Activated naive CD4-positive, alpha-beta T cell treated with anti-CD3 and anti-CD28 coated beads, Interleukin-2, amount 10 ng/mL, durations not matched to agents 7 days and 5 days (primary cell): Measurements from ENCODE around the gene PML.

Experiments used
- CTCF ChIA-PET: fragments of 350-600 bp; sonication (Branson Sonifier 250); formaldehyde crosslinking; loops from one replicate; lab custom pipeline; 2021; ENCODE audit warnings: antibody characterized with exemption; lab: Charles Lee
- DNase-seq: peaks from one replicate; pipeline ENCODE4 v3.0.0-alpha.2; 2020
- H3K27ac Mint-ChIP-seq: one replicate; pipeline ENCODE4 v1.8.0; 2021; ENCODE audit warnings: mild to moderate bottlenecking, moderate library complexity, mixed read lengths
- H3K27me3 Mint-ChIP-seq: one replicate; pipeline ENCODE4 v1.8.0; 2021; ENCODE audit warnings: mild to moderate bottlenecking, mixed read lengths
- H3K36me3 Mint-ChIP-seq: one replicate; pipeline ENCODE4 v1.8.0; 2021; ENCODE audit warnings: mixed read lengths
- H3K4me1 Mint-ChIP-seq: one replicate; pipeline ENCODE4 v1.8.0; 2021; ENCODE audit warnings: mixed read lengths
- H3K4me3 Mint-ChIP-seq: one replicate; pipeline ENCODE4 v1.8.0; 2021; ENCODE audit warnings: mild to moderate bottlenecking, moderate library complexity, mixed read lengths
- H3K9me3 Mint-ChIP-seq: one replicate; pipeline ENCODE4 v1.8.0; 2021; ENCODE audit warnings: mixed read lengths

PML gene

DNA sequence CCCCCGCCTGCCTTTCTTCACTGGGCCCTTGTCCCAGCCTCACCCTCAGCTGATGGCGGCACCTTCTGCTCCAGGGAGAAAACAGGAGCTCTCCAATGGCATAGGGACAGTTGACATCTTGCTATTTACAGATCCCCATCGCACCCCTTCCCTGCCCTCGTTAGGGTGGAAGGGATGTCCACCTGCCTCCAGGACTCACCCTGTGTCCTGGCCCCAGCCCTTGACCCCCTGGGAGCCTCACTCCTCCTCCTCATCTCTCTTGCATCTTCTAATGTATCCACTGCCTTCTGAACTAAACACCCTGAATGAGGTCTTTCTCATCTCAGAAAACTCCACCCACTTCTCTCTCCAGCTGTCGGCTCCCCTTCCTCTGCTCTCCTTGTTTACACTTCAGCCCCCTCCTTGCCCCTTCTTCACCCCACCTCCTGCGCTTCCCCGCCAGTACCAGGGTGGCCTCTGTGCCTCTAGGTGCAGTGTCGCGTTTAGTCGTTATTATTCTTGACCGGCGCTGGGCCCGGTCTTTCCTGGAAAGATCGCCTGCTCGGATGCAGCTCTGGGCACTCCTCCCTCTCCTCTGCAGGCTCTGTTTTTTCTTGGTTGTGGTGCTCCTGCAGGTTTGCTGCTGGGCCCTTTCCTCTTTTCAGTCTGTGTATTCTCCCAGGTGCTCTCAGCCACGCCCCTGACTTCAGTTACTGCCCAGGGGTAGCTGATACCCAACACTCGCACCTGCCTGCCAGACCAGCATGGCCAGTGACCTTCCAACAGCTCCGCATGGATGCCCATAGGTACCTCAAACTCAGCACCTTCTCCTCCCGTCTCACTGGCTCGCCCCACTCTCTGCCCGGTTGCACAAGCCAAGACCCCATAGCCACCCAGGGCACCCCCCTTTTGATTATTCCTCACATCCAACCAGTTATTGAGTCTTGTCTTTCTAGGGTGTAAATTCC is 42.9 kb downstream of the PML start:
- peaks cover 48% of the 10 kb centered on the region for H3K36me3 Mint-ChIP-seq
- H3K4me1 Mint-ChIP-seq: no peaks in the 10 kb centered on the region
- no peaks in the 10 kb centered on the region for H3K27me3 Mint-ChIP-seq
- no peak overlapping the region for H3K4me3 Mint-ChIP-seq
- CTCF ChIA-PET: interaction anchor here (0.9 to 2.7 kb wide), 9 partner anchors 9 to 86 kb away, joined by 3 to 10 read pairs (median 4); no protein-coding TSS in a partner anchor
- H3K27ac Mint-ChIP-seq: no peak overlapping the region
- H3K9me3 Mint-ChIP-seq: no peaks in the 10 kb centered on the region
- no peak for DNase-seq

DNA sequence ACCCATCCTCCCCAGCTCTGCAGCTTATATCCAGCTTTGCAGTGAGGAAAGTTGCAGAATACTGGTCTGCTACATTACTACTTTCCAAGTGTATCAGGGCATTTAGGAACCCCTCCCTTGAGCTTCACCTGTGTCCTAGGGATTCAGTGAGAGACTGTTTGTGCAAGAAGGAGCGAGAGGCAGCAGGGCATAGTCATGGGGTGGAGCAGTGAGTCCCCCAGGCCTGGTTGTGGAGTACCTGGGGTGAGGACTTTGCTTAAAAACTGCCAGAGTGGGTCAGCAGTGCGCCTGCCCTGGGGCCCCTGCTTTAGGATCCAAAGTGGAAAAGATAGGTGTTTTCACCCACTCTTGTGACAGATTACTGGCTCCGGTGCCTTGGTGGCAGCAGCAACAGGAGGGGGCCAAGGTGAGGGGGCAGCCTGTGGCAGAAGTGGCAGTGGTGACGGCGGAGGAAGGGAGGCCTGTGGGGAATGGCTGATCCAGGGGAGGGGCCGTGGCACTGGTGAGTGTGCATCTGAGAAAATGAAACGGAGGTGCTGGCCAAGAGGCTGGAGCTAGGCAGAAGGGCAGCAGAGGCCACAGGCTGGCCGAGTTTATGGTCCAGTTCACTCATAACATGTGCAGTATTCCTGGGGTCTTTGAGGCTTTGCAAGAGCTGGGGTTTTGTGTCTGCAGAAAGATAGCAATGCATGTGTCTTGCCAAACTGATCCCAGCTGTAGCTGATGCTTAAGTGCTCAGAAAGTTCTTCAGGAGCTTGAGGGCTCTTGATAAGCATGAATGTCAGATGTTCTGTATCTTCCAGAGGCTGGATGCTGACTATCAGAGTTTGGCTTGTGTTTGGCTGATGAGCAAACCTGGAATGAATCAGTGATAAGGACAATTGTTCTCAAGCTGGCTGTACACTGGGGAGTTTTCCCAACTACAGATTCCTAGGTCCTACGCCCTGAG is 44.5 kb downstream of the PML start:
- Mint-ChIP-seq H3K4me3 (no peak overlapping the region), H3K36me3 (peaks cover 39% of the 10 kb centered on the region), H3K9me3 (no peaks in the 10 kb centered on the region), H3K27ac (no peak overlapping the region), H3K4me1 (no peaks in the 10 kb centered on the region), H3K27me3 (no peaks in the 10 kb centered on the region)
- DNase-seq: no peak
- CTCF ChIA-PET: interaction anchor here (1.1 to 2.7 kb wide), 5 partner anchors 11 to 66 kb away, joined by 4 to 12 read pairs (median 9); no protein-coding TSS in a partner anchor

DNA sequence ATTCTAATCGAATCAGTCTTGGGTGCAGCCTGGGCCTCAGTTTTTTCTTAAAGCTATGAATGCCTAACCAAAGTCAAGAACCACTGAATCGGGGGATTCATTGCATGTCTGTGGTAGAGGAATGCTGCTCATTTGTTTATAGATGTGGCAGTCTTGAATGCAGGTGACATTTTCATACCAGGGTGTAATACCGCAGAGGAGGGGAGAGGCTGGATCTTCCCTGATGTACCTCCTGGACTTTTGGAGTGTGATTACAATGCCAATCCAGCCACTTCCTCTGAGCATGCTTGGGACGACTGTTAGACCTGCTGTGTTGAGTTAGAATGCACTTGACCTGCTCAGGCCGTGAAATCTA is 45.1 kb downstream of the PML start:
- CTCF ChIA-PET: interaction anchor here (1.3 to 2.4 kb wide), 3 partner anchors 9 to 67 kb away, joined by 3 to 12 read pairs (median 10); no protein-coding TSS in a partner anchor
- Mint-ChIP-seq H3K27ac (peak overlapping the region; percentile 6), H3K27me3 (no peaks in the 10 kb centered on the region), H3K9me3 (no peaks in the 10 kb centered on the region), H3K36me3 (peaks cover 32% of the 10 kb centered on the region), H3K4me1 (no peaks in the 10 kb centered on the region), H3K4me3 (no peak overlapping the region)
- DNase-seq: no peak

DNA sequence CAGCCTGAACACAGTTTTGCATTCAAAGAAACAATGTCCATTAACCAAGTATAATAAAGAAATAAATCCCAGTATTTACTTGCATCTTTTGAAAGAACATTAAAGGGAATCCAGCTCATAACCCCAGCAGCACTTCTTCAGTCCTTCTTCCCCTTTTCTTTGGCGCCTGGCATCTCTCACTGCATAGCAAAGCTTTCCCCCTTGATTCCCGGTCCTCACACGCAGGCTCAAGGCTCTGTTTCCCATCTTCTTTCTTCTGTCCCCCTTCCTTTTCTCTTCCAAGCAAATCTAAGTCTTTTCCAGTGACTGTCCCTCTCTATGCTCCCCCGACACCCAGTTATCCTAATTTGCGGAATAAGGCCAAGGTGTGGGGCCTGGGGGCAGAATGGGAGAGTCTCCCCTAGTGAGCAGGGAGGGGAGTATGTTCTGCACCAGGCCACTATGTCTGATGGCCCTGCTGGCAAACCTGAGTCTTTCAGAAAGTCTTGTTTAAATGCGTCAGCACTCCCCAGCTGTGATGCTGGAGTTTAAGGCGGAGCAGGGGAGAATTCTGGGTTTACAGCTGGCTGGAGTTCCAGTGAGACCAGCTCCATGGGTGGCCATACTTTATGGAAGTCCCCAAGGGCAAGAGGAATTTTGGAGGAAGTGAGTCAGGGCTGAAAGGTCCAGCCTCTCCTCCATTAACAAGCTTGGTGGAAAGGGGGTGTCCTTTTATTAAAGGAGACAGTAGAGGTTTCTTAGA is 45.8 kb downstream of the PML start:
- peaks cover 30% of the 10 kb centered on the region for H3K36me3 Mint-ChIP-seq
- DNase-seq: no peak
- H3K27me3 Mint-ChIP-seq: no peaks in the 10 kb centered on the region
- CTCF ChIA-PET: interaction anchor here (1.0 to 2.4 kb wide), 4 partner anchors 8 to 67 kb away, joined by 3 to 12 read pairs (median 3); no protein-coding TSS in a partner anchor
- H3K9me3 Mint-ChIP-seq: no peaks in the 10 kb centered on the region
- no peak overlapping the region for H3K27ac Mint-ChIP-seq
- H3K4me1 Mint-ChIP-seq: no peaks in the 10 kb centered on the region
- H3K4me3 Mint-ChIP-seq: no peak overlapping the region

DNA sequence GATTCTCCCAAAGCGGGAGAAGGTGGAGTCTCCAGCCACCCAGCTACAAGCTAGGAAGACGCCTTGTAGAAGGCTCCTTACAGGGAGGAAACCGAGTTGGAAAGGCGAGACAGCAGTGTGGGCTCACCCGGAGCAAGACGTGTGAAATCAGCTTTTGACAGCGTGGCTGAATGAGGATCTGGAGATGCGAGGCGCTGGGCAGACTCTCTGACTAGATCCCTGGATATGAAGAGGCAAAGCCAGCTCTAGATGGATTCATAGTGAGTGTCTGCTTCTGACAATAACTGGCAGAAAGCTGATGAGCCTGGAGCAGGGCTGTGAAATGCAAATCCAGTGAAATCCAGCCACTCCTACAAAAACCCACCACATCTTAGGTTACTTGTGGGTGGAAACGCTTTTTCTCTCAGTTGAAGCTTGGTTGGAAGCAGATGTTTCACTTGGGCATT is 46.8 kb downstream of the PML start:
- H3K4me3 Mint-ChIP-seq: no peak overlapping the region
- no peak overlapping the region for H3K27ac Mint-ChIP-seq
- no peak for DNase-seq
- CTCF ChIA-PET: interaction anchor here (1.0 to 2.4 kb wide), 3 partner anchors 10 to 68 kb away, joined by 3 to 12 read pairs (median 3); no protein-coding TSS in a partner anchor
- H3K9me3 Mint-ChIP-seq: no peaks in the 10 kb centered on the region
- no peaks in the 10 kb centered on the region for H3K4me1 Mint-ChIP-seq
- H3K36me3 Mint-ChIP-seq: peaks cover 25% of the 10 kb centered on the region
- no peaks in the 10 kb centered on the region for H3K27me3 Mint-ChIP-seq

DNA sequence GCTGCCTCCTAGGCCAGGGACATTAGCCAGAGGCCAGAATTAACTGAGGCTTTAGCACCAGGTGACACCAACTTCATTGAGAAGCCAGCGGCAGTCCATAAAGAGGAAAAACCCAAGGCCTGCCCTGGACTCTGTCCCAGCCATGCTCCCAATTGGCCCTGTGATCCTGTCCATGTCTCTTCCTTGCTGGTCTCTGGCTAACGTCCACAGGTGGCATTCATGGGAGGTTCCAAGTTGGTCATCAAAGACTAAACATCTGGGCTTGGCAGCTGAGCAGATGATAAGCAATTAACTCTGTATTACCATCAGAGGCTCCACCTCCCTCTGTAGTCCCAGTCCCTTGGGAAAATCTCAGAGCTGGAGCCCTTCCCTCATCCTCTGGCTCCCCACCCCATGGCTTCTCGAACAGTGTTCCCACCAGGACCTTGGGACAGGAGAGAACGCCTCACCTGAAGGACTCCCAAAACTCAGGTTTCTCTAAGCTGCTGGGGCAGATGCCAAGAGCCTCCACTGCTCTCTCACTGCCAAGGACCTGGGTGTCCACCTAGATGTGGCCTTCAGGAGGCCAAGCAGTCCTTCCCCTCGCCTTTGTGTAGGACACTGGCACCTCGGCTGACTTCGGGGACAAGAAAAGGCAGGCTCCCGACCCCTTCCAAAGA is 47.4 kb downstream of the PML start:
- H3K27ac Mint-ChIP-seq: no peak overlapping the region
- DNase-seq: no peak

DNA sequence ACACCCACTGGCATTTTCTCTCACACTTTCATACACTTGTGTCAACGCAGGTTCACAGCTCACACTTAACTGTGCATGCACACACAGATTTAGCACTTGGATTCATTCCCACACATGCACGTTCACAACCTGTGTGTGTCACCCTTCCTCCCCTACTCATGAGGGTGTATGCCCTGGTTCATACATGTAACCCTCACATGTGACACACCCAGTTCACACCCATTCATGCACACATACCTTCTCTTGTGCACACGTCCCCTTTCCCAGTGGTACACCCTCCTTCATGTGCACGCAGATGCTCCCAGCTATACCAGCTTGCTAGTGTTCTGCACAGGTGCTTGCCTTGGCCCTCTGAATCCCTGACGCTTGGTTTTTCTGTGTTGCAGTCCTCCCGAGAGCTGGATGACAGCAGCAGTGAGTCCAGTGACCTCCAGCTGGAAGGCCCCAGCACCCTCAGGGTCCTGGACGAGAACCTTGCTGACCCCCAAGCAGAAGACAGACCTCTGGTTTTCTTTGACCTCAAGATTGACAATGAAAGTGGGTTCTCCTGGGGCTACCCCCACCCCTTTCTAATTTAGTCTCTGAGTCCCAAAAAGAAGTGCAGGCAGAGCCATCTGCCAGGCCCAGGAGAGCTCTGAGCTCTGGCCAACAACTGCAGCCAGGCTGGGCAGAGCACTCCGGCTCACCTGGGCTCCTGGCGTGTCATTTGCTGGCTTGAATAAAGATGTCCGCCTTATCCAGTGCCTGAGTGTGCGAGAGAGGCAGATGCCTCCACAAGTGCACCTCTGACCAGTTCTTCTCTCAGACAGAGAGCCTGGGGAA is 48.3 kb downstream of the PML start:
- no peak for DNase-seq
- peaks cover 11% of the 10 kb centered on the region for H3K36me3 Mint-ChIP-seq
- CTCF ChIA-PET: interaction anchor here (1.3 kb wide), 1 partner anchor 10 kb away, joined by 6 read pairs; no protein-coding TSS in a partner anchor
- H3K9me3 Mint-ChIP-seq: no peaks in the 10 kb centered on the region
- no peak overlapping the region for H3K4me3 Mint-ChIP-seq
- H3K27me3 Mint-ChIP-seq: no peaks in the 10 kb centered on the region
- H3K4me1 Mint-ChIP-seq: peaks cover 4% of the 10 kb centered on the region
- no peak overlapping the region for H3K27ac Mint-ChIP-seq

More for the DNA sequence above, 47.4 kb downstream of the PML start:
- Mint-ChIP-seq H3K4me1 (no peaks in the 10 kb centered on the region), H3K4me3 (no peak overlapping the region), H3K27me3 (no peaks in the 10 kb centered on the region), H3K36me3 (peaks cover 20% of the 10 kb centered on the region), H3K9me3 (no peaks in the 10 kb centered on the region)
- CTCF ChIA-PET: interaction anchor here (2.4 kb wide), 1 partner anchor 69 kb away, joined by 12 read pairs; no protein-coding TSS in a partner anchor

DNA sequence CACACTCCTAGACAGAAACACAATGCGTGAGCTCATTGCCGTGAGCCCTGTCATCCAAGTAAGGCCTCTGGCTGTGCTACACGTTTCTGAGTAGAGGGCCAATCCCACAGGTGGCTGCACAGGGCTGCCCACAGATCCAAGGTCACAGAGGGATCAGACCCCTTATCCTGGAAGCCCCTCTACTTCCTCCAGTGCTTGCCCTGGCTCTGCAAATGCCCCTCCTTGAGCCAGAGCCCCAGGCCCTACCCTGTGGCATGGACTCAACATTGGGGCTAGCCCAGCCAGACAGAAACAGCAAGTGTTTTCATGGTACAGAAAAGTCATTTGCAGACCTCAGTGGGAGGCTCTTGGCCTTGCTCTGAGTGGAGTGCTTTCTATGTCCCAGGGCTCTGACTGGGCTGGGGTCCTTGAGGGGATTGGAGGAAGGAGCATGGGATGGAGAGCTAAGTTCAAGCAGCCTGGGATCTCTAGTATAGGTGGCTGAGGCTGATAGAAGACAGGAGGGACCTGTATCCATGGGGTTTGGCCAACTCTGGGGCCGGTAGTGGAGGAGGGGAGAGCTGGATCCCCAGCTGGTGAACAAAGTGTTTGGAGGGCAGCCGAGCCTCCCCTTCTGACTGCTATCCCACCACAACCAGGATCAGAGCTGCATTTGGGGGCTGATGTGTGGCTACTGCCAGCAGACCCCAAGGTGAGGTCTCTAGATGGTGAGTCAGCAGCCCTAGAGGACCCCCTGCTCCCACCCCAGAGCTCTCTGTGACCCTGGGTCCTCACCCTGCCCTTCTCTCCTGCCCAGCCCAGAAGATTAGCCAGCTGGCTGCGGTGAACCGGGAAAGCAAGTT is 49.1 kb downstream of the PML start:
- Mint-ChIP-seq H3K27ac (no peak overlapping the region), H3K36me3 (peaks cover 7% of the 10 kb centered on the region), H3K4me1 (peaks cover 12% of the 10 kb centered on the region), H3K4me3 (no peak overlapping the region), H3K9me3 (no peaks in the 10 kb centered on the region), H3K27me3 (peaks cover 4% of the 10 kb centered on the region)
- no peak for DNase-seq
- CTCF ChIA-PET: interaction anchor here (1.3 to 1.4 kb wide), 2 partner anchors 10 to 71 kb away, joined by 5 to 6 read pairs; no protein-coding TSS in a partner anchor

DNA sequence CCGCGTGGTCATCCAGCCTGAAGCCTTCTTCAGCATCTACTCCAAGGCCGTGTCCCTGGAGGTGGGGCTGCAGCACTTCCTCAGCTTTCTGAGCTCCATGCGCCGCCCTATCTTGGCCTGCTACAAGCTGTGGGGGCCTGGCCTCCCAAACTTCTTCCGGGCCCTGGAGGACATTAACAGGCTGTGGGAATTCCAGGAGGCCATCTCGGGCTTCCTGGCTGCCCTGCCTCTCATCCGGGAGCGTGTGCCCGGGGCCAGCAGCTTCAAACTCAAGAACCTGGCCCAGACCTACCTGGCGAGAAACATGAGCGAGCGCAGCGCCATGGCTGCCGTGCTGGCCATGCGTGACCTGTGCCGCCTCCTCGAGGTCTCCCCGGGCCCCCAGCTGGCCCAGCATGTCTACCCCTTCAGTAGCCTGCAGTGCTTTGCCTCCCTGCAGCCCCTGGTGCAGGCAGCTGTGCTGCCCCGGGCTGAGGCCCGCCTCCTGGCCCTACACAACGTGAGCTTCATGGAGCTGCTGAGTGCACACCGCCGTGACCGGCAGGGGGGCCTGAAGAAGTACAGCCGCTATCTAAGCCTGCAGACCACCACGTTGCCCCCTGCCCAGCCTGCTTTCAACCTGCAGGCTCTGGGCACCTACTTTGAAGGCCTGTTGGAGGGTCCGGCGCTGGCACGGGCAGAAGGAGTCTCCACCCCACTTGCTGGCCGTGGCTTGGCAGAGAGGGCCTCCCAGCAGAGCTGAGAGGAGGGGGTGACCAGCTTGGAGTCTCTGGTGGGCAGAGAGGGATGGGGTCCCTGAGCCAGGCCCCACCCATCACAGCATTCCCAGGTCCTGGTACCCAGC is 50.0 kb downstream of the PML start:
- Mint-ChIP-seq H3K4me1 (peaks cover 12% of the 10 kb centered on the region), H3K27me3 (peaks cover 4% of the 10 kb centered on the region), H3K4me3 (no peak overlapping the region), H3K27ac (no peak overlapping the region), H3K36me3 (peaks cover 7% of the 10 kb centered on the region), H3K9me3 (no peaks in the 10 kb centered on the region)
- CTCF ChIA-PET: interaction anchor here (1.2 to 1.4 kb wide), 4 partner anchors 9 to 72 kb away, joined by 3 to 6 read pairs (median 6); no protein-coding TSS in a partner anchor
- DNase-seq: no peak

DNA sequence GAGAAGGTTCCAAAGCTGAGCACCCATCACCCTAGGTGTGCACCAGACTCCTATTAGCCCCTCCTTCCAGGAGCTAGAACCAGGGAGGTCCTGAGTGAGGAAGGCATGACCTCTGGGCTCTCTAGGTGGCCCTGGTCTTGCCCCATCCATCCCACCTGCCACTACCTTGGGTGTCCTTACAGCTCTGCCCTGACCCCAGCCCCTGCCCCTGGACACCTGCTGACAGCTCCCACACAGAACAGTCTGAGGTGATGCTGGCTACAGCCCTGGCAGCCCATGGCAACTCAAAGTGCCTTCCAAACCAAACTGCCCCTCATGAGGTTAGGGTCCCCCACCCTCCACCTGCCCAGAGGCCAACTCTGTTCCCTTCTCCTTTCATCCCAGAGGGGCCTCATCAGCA is 50.7 kb downstream of the PML start:
- Mint-ChIP-seq H3K27ac (peak overlapping the region; percentile 39), H3K9me3 (no peaks in the 10 kb centered on the region), H3K4me1 (peaks cover 12% of the 10 kb centered on the region), H3K27me3 (peaks cover 4% of the 10 kb centered on the region), H3K36me3 (peaks cover 6% of the 10 kb centered on the region), H3K4me3 (no peak overlapping the region)
- DNase-seq: no peak
- CTCF ChIA-PET: interaction anchor here (1.2 to 1.4 kb wide), 3 partner anchors 8 to 72 kb away, joined by 3 to 7 read pairs (median 6); no protein-coding TSS in a partner anchor
